Neural cell (in vitro differentiated cells): ENCODE results near the gene HSPA12A. TPM values are rescaled to one million over a fixed set of nuclear protein-coding genes. Genes with fewer than 3 reads are reported as not detected.
A peak's percentile ranks its signal among the peaks of the same experiment; 100 is the strongest.

ENCODE experiments used
- H2AFZ ChIP-seq: fragments of 200-600, 300-800 bp; sonication (generic), shearing (Covaris generic); 2 replicates; pipeline ENCODE4 v1.6.0; 2014; ENCODE audit warnings: low read depth, mild to moderate bottlenecking, antibody characterized with exemption, low read length, moderate library complexity
- H3F3A ChIP-seq: fragments of 200-600 bp; shearing (Covaris generic); 2 replicates; pipeline ENCODE4 v1.6.1; 2016; ENCODE audit warnings: mild to moderate bottlenecking, moderate library complexity, mixed read lengths, antibody characterized with exemption, low read length; ENCODE audit not compliant: insufficient read depth, poor library complexity, severe bottlenecking
- H3K27ac ChIP-seq: fragments of 200-600, 300-800 bp; sonication (generic), shearing (Covaris generic); 2 replicates; pipeline ENCODE4 v1.5.1; 2014; ENCODE audit warnings: mild to moderate bottlenecking, low read length, moderate library complexity
- H3K27me3 ChIP-seq: fragments of 300-800, 200-600 bp; sonication (generic), shearing (Covaris generic); 2 replicates; pipeline ENCODE4 v1.6.0; 2014; ENCODE audit warnings: mild to moderate bottlenecking, low read depth, low read length, moderate library complexity; ENCODE audit not compliant: insufficient read depth
- H3K36me3 ChIP-seq: fragments of 300-800, 200-600 bp; sonication (generic), shearing (Covaris generic); 2 replicates; pipeline ENCODE4 v1.5.1; 2014; ENCODE audit warnings: mild to moderate bottlenecking, antibody characterized with exemption, low read length, moderate library complexity; ENCODE audit not compliant: insufficient read depth
- H3K4me2 ChIP-seq: fragments of 300-800, 200-600 bp; sonication (generic), shearing (Covaris generic); 2 replicates; pipeline ENCODE4 v1.6.0; 2014; ENCODE audit warnings: mild to moderate bottlenecking, low read length
- H3K4me3 ChIP-seq: fragments of 300-800, 200-600 bp; sonication (generic), shearing (Covaris generic); 2 replicates; pipeline ENCODE4 v1.5.1; 2014; ENCODE audit warnings: mild to moderate bottlenecking, low read length, moderate library complexity
- H3K79me2 ChIP-seq: fragments of 200-600 bp; shearing (Covaris generic); replicated peaks from 2 replicates; pipeline ENCODE4 v1.6.0; 2014; ENCODE audit warnings: mild to moderate bottlenecking, low read length, moderate library complexity; ENCODE audit not compliant: insufficient read depth
- H3K9ac ChIP-seq: fragments of 300-800, 200-600 bp; sonication (generic), shearing (Covaris generic); 2 replicates; pipeline ENCODE4 v1.6.1; 2016; ENCODE audit warnings: mild to moderate bottlenecking, low read length, mixed read lengths
- H3K9me2 ChIP-seq: fragments of 200-600 bp; shearing (Covaris generic); 2 replicates; pipeline ENCODE4 v1.6.1; 2016; ENCODE audit warnings: mild to moderate bottlenecking, low read length, mixed read lengths; ENCODE audit not compliant: insufficient read depth
- H3K9me3 ChIP-seq: fragments of 200-600, 300-800 bp; sonication (generic), shearing (Covaris generic); 2 replicates; pipeline ENCODE4 v1.6.1; 2016; ENCODE audit warnings: mild to moderate bottlenecking, mixed run types, low read length, moderate library complexity, mixed read lengths
- H4K20me1 ChIP-seq: fragments of 200-600 bp; shearing (Covaris generic); 2 replicates; pipeline ENCODE4 v1.6.1; 2016; ENCODE audit warnings: mild to moderate bottlenecking, mixed run types; ENCODE audit not compliant: insufficient read depth
- CTCF ChIP-seq: fragments of 450-650 bp; IDR thresholded peaks from 2 replicates; pipeline ENCODE4 v1.5.1; 2014; ENCODE audit warnings: antibody characterized with exemption, mild to moderate bottlenecking, moderate library complexity; ENCODE audit not compliant: poor library complexity, severe bottlenecking
- EP300 ChIP-seq: fragments of 450-650 bp; conservative IDR thresholded peaks from 2 replicates; pipeline ENCODE4 v1.6.1; 2014; ENCODE audit warnings: antibody characterized with exemption, mild to moderate bottlenecking, moderate library complexity; ENCODE audit not compliant: poor library complexity, severe bottlenecking
- EZH2 ChIP-seq: fragments of 200-600, 300-800 bp; shearing (Covaris generic), sonication (generic); IDR thresholded peaks from 2 replicates; pipeline ENCODE4 v1.6.1; 2014; ENCODE audit warnings: antibody characterized with exemption, low read length, borderline replicate concordance, mild to moderate bottlenecking; ENCODE audit not compliant: insufficient read depth, poor library complexity, severe bottlenecking
- MXI1 ChIP-seq: fragments of 450-650 bp; conservative IDR thresholded peaks from 2 replicates; pipeline ENCODE4 v1.6.1; 2014; ENCODE audit warnings: antibody characterized with exemption, mild to moderate bottlenecking; ENCODE audit not compliant: poor library complexity, severe bottlenecking
- POLR2AphosphoS5 ChIP-seq: IDR thresholded peaks from 2 replicates; pipeline ENCODE4 v1.6.1; 2012
- REST ChIP-seq: IDR thresholded peaks from 2 replicates; pipeline ENCODE4 v1.6.1; 2012; ENCODE audit warnings: borderline replicate concordance
- TAF1 ChIP-seq: IDR thresholded peaks from 2 replicates; pipeline ENCODE4 v1.6.1; 2012; ENCODE audit warnings: low read depth
- polyA plus RNA-seq: library from polyadenylated mRNA; depleted of rRNA; stranded (reverse); fragments of >200 nt; gene quantifications from 2 replicates; pipeline ENCODE4 v1.2.3, GENCODE V29; 2014

Gene HSPA12A
- polyA plus RNA-seq, 1 donor from 2014 or later: 5.9 TPM

GRCh38 chr10:116656044-116656443, 86.3 kb downstream of the HSPA12A start:
- H4K20me1 ChIP-seq: no peaks in the 10 kb centered on the region
- no peaks in the 10 kb centered on the region for H3K36me3 ChIP-seq
- H3K9me2 ChIP-seq: no peaks in the 10 kb centered on the region
- no peak overlapping the region for H3K4me3 ChIP-seq
- H3K9ac ChIP-seq: peak overlapping the region; percentile 20
- no peak overlapping the region for H3K4me2 ChIP-seq
- no peak overlapping the region for H2AFZ ChIP-seq
- no peaks in the 10 kb centered on the region for H3K79me2 ChIP-seq
- no peaks in the 10 kb centered on the region for H3K9me3 ChIP-seq
- H3K27ac ChIP-seq: peak overlapping the region; percentile 74
- H3F3A ChIP-seq: no peaks in the 10 kb centered on the region
- TF ChIP-seq TAF1 (no peak), MXI1 (no peak), REST (no peak), EP300 (peak; percentile 11), EZH2 (no peak), CTCF (no peak)
- H3K27me3 ChIP-seq: no peaks in the 10 kb centered on the region

GRCh38 chr10:116655568-116655967, 86.8 kb downstream of the HSPA12A start:
- no peaks in the 10 kb centered on the region for H3K27me3 ChIP-seq
- H4K20me1 ChIP-seq: no peaks in the 10 kb centered on the region
- TF ChIP-seq EZH2 (no peak), EP300 (peak; percentile 74), POLR2AphosphoS5 (peak; percentile 50)
- H3K4me3 ChIP-seq: no peak overlapping the region
- H3K27ac ChIP-seq: peak overlapping the region; percentile 74
- H3F3A ChIP-seq: no peaks in the 10 kb centered on the region
- H3K9me3 ChIP-seq: no peaks in the 10 kb centered on the region
- H2AFZ ChIP-seq: no peak overlapping the region
- no peaks in the 10 kb centered on the region for H3K79me2 ChIP-seq
- no peaks in the 10 kb centered on the region for H3K36me3 ChIP-seq
- H3K4me2 ChIP-seq: no peak overlapping the region
- no peaks in the 10 kb centered on the region for H3K9me2 ChIP-seq
- H3K9ac ChIP-seq: peak overlapping the region; percentile 20

GRCh38 chr10:116654816-116655215, 87.5 kb downstream of the HSPA12A start:
- Histone ChIP-seq H3K27me3 (no peaks in the 10 kb centered on the region), H2AFZ (no peak overlapping the region), H4K20me1 (no peaks in the 10 kb centered on the region), H3F3A (no peaks in the 10 kb centered on the region), H3K79me2 (no peaks in the 10 kb centered on the region), H3K9me2 (no peaks in the 10 kb centered on the region), H3K27ac (no peak overlapping the region), H3K36me3 (no peaks in the 10 kb centered on the region), H3K4me3 (no peak overlapping the region), H3K9me3 (no peaks in the 10 kb centered on the region), H3K4me2 (no peak overlapping the region), H3K9ac (no peak overlapping the region)
- TF ChIP-seq POLR2AphosphoS5: no peak
- no peak for TF ChIP-seq EP300
- TF ChIP-seq CTCF: peak; percentile 32
- no peak for TF ChIP-seq REST
- TF ChIP-seq TAF1: no peak
- no peak for TF ChIP-seq MXI1
